AG04450 (cell line): Measurements from ENCODE around the gene ATP11A. TPM values are rescaled to one million over a fixed set of nuclear protein-coding genes. Genes with fewer than 3 reads are reported as not detected.

Source experiments
- CTCF ChIA-PET: fragments of 300-600, 350-600 bp; formaldehyde crosslinking; extraction: SDS; loops from one replicate; lab custom pipeline; 2022; ENCODE audit warnings: antibody characterized with exemption, inconsistent platforms; lab: Charles Lee
- POLR2A ChIA-PET: fragments of 350-600 bp; formaldehyde crosslinking; extraction: SDS; loops from one replicate; lab custom pipeline; 2021; ENCODE audit warnings: antibody characterized with exemption, inconsistent platforms; lab: Yijun Ruan, JAX
- DNase-seq: peaks from one replicate; pipeline ENCODE4 v3.0.0-alpha.2; 2011; ENCODE audit warnings: low read depth, low spot score
- H3K27ac ChIP-seq: one replicate; pipeline ENCODE4 v1.5.1; 2012; ENCODE audit warnings: low read depth, low read length, control low read depth
- H3K27me3 ChIP-seq: one replicate; pipeline ENCODE4 v1.6.0; 2012; ENCODE audit warnings: low read length; ENCODE audit not compliant: control insufficient read depth, insufficient read depth
- H3K4me3 ChIP-seq: 2 replicates; pipeline ENCODE4 v1.5.1; 2011; ENCODE audit warnings: mild to moderate bottlenecking, low read depth, low read length, control low read depth
- H3K9me3 ChIP-seq: 2 replicates; pipeline ENCODE4 v1.5.1; 2012; ENCODE audit warnings: low read length; ENCODE audit not compliant: control insufficient read depth, insufficient read depth
- CTCF ChIP-seq: IDR thresholded peaks from 2 replicates; pipeline ENCODE4 v1.5.1; 2011; ENCODE audit warnings: low read depth, low read length, control low read depth, inconsistent platforms
- polyA plus RNA-seq: library from polyadenylated mRNA; depleted of rRNA; stranded (reverse); fragments of >200 nt; gene quantifications from 2 replicates; pipeline ENCODE4 v1.2.3, GENCODE V29; 2011

The ATP11A gene
- polyA plus RNA-seq, 1 experiment = 5.8 TPM

- no peak for DNase-seq
- no peaks in the 10 kb centered on the region for H3K27me3 ChIP-seq
- H3K27ac ChIP-seq = no peak overlapping the region
- POLR2A ChIA-PET = no interaction called here
- TF ChIP-seq CTCF = no peak
- CTCF ChIA-PET = no interaction called here
- H3K9me3 ChIP-seq = no peaks in the 10 kb centered on the region
- no peak overlapping the region for H3K4me3 ChIP-seq
These were observed 134.6 kb downstream of the ATP11A start for GRCh38 chr13:112824429-112824828.

DNA sequence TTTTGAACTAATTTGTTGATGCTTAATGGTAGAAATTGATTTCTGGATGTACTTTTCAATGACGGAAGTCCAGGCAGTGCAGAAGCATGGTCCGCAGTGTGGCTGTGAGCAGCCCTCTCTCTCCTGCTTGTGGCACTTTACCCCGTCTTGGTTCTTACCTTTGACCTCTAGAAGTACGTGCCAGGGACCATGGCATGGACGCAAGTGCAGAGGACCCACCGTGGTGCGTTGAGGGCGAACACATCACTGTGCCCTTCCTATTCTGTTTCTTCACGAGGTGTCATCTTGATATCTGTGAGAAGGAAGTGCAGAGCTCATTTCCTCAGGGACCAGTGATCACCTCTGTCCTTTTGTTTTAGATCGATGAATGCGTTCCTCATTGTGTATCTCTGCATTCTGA lies 135.2 kb downstream of the ATP11A start:
- CTCF ChIA-PET = no interaction called here
- no peak for DNase-seq
- POLR2A ChIA-PET = no interaction called here
- no peak overlapping the region for H3K4me3 ChIP-seq
- no peak overlapping the region for H3K27ac ChIP-seq
- TF ChIP-seq CTCF = no peak
- no peaks in the 10 kb centered on the region for H3K9me3 ChIP-seq
- no peaks in the 10 kb centered on the region for H3K27me3 ChIP-seq

GRCh38 chr13:112825875-112826274 lies 136.0 kb downstream of the ATP11A start:
- Histone ChIP-seq H3K27me3 (no peaks in the 10 kb centered on the region), H3K27ac (no peak overlapping the region), H3K4me3 (no peak overlapping the region), H3K9me3 (no peaks in the 10 kb centered on the region)
- ChIA-PET CTCF (no interaction called here), POLR2A (no interaction called here)
- TF ChIP-seq CTCF = no peak
- DNase-seq = no peak

- no peak for TF ChIP-seq CTCF
- ChIA-PET POLR2A (no interaction called here), CTCF (no interaction called here)
- Histone ChIP-seq H3K27me3 (no peaks in the 10 kb centered on the region), H3K9me3 (no peaks in the 10 kb centered on the region; the same call in 1 of the 2 replicates), H3K4me3 (no peak overlapping the region), H3K27ac (no peak overlapping the region)
- DNase-seq = no peak
These were observed 136.7 kb downstream of the ATP11A start for GRCh38 chr13:112826565-112826964.

- DNase-seq = no peak
- CTCF ChIA-PET = no interaction called here
- no peak for TF ChIP-seq CTCF
These were observed 138.4 kb downstream of the ATP11A start for GRCh38 chr13:112828082-112828699.

More at GRCh38 chr13:112828082-112828699, 138.4 kb downstream of the ATP11A start:
- Histone ChIP-seq H3K27ac (no peak overlapping the region), H3K4me3 (no peak overlapping the region), H3K9me3 (peaks cover 7% of the 10 kb centered on the region; the same call in 1 of the 2 replicates), H3K27me3 (no peaks in the 10 kb centered on the region)
- POLR2A ChIA-PET = no interaction called here
